NCI-H146 treated with DMSO at 0.1 percent for 48 hours (cell line): ENCODE results near the gene EP400.
"Not testable (repeated sequence)": the region's sequence is repeated elsewhere in the genome, so short reads cannot be mapped to it uniquely, and the experiment has no call there.

Experiments
- DNase-seq: peaks from one replicate; lab custom pipeline; 2025; ENCODE audit not compliant: unreplicated experiment; lab: John Stamatoyannopoulos, UW

The EP400 gene

GRCh38 chr12:132040906-132041606 lies 91.3 kb downstream of the EP400 start:
- DNase-seq: no peak

- DNase-seq: no peak
Observed at GRCh38 chr12:132043216-132043615, 93.5 kb downstream of the EP400 start.

DNA sequence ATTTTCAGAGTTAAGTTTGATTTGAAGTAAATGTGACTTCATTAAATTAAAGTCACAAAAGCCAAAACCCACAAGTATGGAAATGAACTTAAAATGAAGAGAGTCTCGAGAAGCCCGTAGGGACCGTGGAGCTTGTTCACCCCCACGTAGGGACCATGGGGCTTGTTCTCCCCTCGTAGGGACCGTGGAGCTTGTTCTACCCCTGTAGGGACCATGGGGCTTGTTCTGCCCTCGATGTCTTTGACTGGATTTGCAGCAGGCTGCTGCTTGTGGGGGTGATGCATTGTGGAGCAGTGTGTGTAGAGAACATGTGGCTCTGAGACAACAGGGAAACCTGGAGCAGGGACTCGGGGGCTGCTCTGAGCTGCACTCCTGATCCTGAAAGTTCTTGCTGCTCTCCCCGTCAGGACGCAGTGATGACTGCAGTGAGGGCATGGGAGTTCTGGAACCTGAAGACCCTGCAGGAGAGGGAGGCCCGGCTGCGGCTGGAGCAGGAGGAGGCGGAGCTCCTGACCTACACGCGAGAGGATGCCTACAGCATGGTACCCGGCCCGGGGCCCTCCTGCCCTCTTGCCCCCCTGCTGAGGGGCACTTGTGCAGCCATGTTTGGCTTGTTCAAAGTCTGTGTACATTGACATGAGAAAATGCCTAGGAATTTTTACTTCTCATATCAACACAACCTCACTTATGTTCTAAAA lies 94.2 kb downstream of the EP400 start:
- DNase-seq: no peak

- no peak for DNase-seq
Observed at GRCh38 chr12:132044661-132045412, 95.1 kb downstream of the EP400 start.

DNA sequence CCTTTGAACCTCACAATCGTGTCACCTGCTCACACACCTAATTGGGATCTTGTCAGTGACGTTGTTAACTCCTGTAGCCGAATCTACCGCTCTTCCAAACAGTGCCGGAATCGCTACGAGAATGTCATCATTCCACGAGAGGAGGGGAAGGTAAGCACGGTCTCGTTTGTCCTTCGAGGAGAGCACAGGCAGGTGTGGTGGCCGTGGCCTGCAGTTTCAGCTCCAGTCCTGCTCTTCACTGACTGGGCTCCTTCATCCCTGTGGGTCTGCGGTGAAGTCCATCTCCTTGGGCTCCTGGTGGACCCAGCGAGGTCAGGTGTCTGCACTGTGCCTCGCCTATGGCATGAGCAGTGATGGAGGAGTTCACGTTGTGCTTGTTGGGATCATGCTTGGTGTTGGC lies 96.0 kb downstream of the EP400 start:
- DNase-seq: no peak

DNA sequence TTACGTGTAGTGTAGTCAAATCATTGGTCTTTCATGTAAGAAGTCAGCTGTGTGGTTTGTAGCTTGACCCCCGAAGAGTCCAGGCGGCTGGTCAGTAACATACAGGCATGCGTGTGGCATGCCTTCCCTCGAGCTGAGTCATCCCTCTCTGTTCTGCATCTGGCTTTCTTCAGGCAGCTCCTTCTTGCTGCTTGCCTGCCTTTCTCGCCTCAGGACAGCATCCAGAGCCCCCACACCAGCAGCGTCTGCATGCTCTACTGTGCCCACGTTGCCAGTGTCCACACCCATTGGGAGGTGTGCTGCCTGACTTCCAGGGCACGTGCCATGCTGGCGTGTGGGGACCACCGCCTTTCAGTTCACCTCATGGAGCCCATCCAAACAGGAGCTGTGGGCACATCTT lies 96.8 kb downstream of the EP400 start:
- DNase-seq: no peak

DNA sequence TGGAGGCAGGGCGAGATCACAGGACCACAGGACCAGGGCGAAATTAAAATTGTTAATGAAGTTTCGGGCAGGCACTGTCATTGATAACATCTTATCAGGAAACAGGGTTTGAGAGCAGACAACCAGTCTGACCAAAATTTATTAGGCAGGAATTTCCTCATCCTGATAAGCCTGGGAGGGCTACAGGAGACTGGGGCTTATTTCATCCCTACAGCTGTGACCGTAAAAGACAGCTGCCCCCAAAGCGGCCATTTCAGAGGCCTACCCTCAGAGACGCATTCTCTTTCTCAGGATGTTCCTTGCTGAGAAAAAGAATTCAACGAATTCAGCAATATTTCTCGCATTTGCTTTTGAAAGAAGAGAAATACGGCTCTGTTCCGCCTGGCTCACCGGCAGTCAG lies 97.9 kb downstream of the EP400 start:
- DNase-seq: not testable (repeated sequence)

- no peak for DNase-seq
Observed at GRCh38 chr12:132049442-132049841, 99.7 kb downstream of the EP400 start.

DNA sequence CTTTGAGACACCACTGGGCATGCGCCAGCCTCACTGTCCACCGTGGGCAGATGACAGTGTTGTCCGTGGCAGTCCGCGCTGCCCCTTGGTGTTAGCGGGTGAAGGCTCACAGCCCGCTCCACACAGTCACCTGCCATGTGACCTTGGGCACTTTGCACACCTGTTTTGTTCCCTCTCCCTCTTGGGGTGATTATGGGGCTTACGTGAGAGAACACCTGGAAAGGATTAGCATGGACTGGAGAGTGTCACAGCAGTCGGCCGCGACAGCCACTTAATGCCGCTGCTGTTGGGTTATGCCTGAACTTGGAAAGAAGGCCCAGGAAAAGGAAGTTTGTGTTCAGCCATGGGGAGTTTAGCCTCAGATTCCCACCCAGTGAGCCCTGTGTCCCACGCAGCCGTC lies 100.1 kb downstream of the EP400 start:
- DNase-seq: no peak

DNA sequence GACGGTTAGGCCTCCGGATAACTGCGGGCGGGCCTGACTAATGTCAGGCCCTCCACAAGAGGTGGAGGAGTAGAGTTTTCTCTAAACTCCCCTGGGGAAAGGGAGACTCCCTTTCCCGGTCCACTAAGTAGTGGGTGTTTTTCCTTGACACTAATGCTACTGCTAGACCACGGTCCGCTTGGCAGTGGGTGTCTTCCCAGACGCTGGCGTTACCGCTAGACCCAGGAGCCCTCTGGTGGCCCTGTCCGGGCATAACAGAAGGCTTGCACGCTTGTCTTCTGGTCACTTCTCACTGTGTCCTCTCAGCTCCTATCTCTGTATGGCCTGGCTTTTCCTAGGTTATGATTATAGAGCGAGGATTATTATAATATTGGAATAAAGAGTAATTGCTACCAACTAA lies 102.0 kb downstream of the EP400 start:
- not testable (repeated sequence) for DNase-seq

GRCh38 chr12:132052196-132052932 lies 102.6 kb downstream of the EP400 start:
- no peak for DNase-seq

DNA sequence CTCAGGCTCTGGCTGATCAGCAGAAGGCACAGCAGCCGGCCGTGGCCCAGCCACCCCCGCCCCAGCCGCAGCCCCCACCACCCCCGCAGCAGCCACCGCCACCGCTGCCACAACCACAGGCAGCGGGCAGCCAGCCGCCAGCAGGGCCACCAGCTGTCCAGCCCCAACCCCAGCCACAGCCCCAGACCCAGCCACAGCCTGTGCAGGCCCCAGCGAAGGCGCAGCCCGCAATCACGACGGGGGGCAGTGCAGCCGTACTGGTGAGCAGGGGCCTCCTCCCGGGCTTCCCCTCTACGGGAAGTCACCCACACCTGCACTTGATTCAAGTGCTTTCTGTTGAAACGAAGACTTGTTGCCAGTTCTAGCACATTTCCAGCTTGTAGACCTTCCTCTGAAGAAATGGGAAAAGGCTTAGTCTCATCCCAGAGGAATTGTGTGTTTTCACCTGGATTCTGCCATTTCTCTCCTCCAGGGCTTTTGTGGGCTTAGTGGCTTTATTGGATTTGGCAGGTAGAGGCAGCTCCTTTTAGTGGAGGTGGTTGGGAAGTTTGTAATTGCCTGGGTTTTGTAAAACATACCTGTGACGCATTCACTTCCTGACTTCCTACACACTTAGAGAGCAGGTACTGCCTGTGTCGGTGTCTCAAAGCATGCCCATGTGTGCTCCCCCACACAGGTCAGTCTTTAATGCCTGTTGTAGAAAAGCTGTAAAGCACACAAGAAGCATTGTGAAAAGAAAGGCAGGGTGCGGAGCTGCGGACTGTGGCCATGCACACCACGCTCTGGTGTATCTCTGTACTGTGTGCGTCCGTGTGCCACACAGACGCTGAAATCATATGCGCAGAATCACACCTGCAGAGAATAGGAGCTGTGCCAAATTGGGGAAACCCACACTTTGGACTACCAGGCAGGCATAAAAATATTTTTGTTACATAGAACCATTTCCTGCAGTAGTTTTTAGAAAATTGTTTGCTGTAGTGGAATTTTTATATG lies 103.9 kb downstream of the EP400 start:
- DNase-seq: no peak

- DNase-seq: no peak
Observed at GRCh38 chr12:132054983-132055382, 105.2 kb downstream of the EP400 start.

GRCh38 chr12:132055535-132056096 lies 105.9 kb downstream of the EP400 start:
- DNase-seq: no peak

DNA sequence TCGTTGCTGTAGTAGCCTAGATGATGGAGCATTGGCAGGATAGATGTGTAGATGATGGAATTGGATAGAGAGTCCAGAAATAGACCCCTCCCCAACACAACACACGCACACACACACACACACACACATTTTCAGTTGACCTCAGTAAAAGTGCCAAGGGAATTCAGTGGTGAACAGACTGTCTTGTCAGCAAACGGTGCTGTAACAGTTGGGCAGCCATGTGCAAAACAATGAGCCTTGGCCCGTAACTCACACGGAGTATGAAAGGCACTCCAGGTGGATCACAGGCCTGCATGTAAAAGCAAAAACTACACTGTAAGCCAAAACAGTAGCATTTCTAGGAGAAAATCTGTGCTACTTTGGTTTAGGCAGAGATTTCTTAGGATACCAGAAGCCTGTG lies 106.6 kb downstream of the EP400 start:
- DNase-seq: no peak

GRCh38 chr12:132056951-132057350 lies 107.2 kb downstream of the EP400 start:
- DNase-seq: no peak

DNA sequence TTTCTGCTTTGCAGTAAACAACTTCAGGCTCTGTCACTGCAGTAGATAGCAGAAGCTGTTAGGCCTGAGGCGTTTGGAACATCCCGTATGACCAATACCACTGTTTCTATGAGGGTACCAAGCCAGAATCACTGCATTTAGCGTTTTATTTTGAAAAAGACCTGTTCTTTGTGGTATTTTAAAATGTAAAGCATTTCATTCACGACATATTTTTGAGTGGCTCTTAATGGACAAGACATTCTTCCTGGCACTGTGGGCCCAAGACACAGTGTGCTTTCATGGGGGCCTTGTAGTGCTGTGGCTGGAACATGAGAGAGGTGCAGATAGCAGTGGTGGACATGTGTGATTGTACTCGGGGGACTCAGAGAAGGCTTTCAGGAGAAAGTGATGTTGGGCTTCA lies 107.9 kb downstream of the EP400 start:
- no peak for DNase-seq

- no peak for DNase-seq
Observed at GRCh38 chr12:132061197-132061596, 111.5 kb downstream of the EP400 start.

GRCh38 chr12:132061641-132062430 lies 112.1 kb downstream of the EP400 start:
- no peak for DNase-seq
